ENCODE results near the gene TATDN3.
A peak's percentile ranks its signal among the peaks of the same experiment; 100 is the strongest.

Gene TATDN3

DNA sequence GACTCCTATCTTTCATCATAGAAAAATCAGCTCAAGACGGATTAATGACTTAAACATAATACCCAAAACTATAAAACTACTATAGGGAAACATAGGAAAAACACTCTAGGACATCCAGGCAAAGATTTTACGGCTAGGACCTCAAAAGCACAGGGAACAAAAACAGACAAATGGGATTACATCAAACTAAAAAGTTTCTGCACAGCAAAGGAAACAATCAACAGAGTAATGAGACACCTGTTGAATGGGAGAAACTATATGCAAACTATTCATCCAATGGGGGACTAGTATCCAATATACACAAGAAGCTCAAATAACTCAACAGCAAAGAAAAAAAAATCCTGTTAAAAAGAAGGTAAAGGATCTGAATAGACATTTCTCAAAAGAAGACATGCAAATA lies 18.7 kb upstream of the TATDN3 start (continued):
- TF ChIP-seq, protein P1, sequence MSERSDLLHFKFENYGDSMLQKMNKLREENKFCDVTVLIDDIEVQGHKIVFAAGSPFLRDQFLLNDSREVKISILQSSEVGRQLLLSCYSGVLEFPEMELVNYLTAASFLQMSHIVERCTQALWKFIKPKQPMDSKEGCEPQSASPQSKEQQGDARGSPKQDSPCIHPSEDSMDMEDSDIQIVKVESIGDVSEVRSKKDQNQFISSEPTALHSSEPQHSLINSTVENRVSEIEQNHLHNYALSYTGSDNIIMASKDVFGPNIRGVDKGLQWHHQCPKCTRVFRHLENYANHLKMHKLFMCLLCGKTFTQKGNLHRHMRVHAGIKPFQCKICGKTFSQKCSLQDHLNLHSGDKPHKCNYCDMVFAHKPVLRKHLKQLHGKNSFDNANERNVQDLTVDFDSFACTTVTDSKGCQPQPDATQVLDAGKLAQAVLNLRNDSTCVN (tag by site-specific recombination; optimal IDR thresholded peaks at IDR 0.05) = no peak
- TF ChIP-seq TCF7L2 (IDR thresholded peaks at IDR 0.05; ENCODE audit: borderline replicate concordance, low read depth, low read length) (no peak), SP7 (tag by site-specific recombination; IDR thresholded peaks at IDR 0.05) (no peak), ZNF423 (tag by site-specific recombination; IDR thresholded peaks at IDR 0.05) (no peak)

DNA sequence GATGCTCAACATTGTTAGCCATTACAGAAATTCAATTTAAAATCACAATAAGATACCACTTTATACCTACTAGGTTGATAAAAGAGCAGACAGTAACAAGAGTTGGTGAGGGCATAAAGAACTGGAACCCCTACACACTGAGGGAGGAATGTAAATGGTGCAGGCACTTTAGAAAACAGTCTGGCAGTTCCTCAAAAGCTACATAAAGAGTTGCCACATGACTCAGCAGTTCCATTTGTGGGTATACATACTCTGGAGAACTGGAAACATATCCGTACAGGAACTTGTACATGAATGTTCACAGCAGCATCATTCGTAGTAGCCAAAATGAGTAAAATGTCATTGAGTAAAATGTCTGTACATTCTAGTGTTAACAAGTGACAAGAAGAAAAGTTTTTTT lies 17.1 kb upstream of the TATDN3 start:
- Histone ChIP-seq H3K4me3 (ENCODE audit: low read depth, low read length) (no peak overlapping the region), H3K27ac (ENCODE audit: extremely low read depth, low read depth, low read length) (no peak overlapping the region), H3K36me3 (ENCODE audit: control insufficient read depth in 2 of 2, insufficient read depth in 1 of 2, low read length in 2 of 2) (peaks cover 20 to 33% of the 10 kb centered on the region in 2 experiments), H3K4me1 (ENCODE audit: control insufficient read depth, insufficient read depth, low read length) (no peaks in the 10 kb centered on the region), H3K9me3 (ENCODE audit: control insufficient read depth, insufficient read depth, low read depth, low read length) (no peaks in the 10 kb centered on the region)
- ChIA-PET CTCF (no interaction called here), POLR2A (no interaction called here)
- TF ChIP-seq ZNF211 (tag by site-specific recombination; IDR thresholded peaks at IDR 0.05; ENCODE audit: low read depth) = no peak
- no peak for TF ChIP-seq ZNF416 (tag by site-specific recombination; IDR thresholded peaks at IDR 0.05)
- no peak for TF ChIP-seq REPIN1 (tag by site-specific recombination; IDR thresholded peaks at IDR 0.05; ENCODE audit: low read depth)
- no peak for TF ChIP-seq KLF9 (tag by site-specific recombination; IDR thresholded peaks at IDR 0.05; ENCODE audit: low read depth)
- no peak for TF ChIP-seq ZNF777 (tag by site-specific recombination; IDR thresholded peaks at IDR 0.05; ENCODE audit: borderline replicate concordance)
- TF ChIP-seq ZBTB48 (tag by site-specific recombination; IDR thresholded peaks at IDR 0.05) = no peak
- TF ChIP-seq MYNN (tag by site-specific recombination; IDR thresholded peaks at IDR 0.05; ENCODE audit: borderline replicate concordance) = no peak
- TF ChIP-seq GLIS2 (tag by site-specific recombination; IDR thresholded peaks at IDR 0.05) = no peak
- no peak for TF ChIP-seq YY2 (tag by site-specific recombination; IDR thresholded peaks at IDR 0.05)
- TF ChIP-seq WT1 (tag by site-specific recombination; IDR thresholded peaks at IDR 0.05) = no peak
- no peak for TF ChIP-seq SP2 (tag by site-specific recombination; IDR thresholded peaks at IDR 0.05)
- TF ChIP-seq, protein P2, sequence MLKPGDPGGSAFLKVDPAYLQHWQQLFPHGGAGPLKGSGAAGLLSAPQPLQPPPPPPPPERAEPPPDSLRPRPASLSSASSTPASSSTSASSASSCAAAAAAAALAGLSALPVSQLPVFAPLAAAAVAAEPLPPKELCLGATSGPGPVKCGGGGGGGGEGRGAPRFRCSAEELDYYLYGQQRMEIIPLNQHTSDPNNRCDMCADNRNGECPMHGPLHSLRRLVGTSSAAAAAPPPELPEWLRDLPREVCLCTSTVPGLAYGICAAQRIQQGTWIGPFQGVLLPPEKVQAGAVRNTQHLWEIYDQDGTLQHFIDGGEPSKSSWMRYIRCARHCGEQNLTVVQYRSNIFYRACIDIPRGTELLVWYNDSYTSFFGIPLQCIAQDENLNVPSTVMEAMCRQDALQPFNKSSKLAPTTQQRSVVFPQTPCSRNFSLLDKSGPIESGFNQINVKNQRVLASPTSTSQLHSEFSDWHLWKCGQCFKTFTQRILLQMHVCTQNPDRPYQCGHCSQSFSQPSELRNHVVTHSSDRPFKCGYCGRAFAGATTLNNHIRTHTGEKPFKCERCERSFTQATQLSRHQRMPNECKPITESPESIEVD (tag by site-specific recombination; IDR thresholded peaks at IDR 0.05) = no peak
- no peak for TF ChIP-seq HOXC10 (CRISPR knock-in tag; IDR thresholded peaks at IDR 0.05)
- no peak for TF ChIP-seq ZNF350 (tag by site-specific recombination; IDR thresholded peaks at IDR 0.05)
- no peak for TF ChIP-seq ZNF292 (tag by site-specific recombination; IDR thresholded peaks at IDR 0.05; ENCODE audit: borderline replicate concordance, low read depth)
- TF ChIP-seq ZNF423 (tag by site-specific recombination; IDR thresholded peaks at IDR 0.05) = no peak
- TF ChIP-seq, protein P3, sequence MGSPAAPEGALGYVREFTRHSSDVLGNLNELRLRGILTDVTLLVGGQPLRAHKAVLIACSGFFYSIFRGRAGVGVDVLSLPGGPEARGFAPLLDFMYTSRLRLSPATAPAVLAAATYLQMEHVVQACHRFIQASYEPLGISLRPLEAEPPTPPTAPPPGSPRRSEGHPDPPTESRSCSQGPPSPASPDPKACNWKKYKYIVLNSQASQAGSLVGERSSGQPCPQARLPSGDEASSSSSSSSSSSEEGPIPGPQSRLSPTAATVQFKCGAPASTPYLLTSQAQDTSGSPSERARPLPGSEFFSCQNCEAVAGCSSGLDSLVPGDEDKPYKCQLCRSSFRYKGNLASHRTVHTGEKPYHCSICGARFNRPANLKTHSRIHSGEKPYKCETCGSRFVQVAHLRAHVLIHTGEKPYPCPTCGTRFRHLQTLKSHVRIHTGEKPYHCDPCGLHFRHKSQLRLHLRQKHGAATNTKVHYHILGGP (tag by site-specific recombination; IDR thresholded peaks at IDR 0.05) = no peak
- TF ChIP-seq ZNF214 (tag by site-specific recombination; IDR thresholded peaks at IDR 0.05; ENCODE audit: borderline replicate concordance) = no peak

DNA sequence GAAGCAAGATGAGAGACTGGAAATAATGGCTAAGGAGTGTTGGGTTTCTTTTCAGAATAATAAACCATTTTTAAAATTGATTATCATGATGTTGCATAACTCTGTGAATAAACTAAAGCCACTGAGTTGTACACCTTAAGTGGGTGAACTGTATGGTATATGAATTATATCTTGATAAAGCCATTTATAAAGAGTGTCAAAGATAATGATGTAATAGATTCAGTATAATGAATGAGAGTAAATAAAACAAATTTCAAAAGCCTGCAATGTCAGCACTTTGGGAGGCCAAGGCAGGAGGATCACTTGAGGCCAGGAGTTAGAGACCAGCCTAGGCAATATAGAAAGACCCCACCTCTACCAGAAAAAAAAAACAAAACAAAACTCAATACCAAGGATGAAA lies 16.5 kb upstream of the TATDN3 start:
- H3K9me3 ChIP-seq (ENCODE audit: control insufficient read depth, insufficient read depth, low read depth, low read length) = no peaks in the 10 kb centered on the region
- TF ChIP-seq, protein P4, sequence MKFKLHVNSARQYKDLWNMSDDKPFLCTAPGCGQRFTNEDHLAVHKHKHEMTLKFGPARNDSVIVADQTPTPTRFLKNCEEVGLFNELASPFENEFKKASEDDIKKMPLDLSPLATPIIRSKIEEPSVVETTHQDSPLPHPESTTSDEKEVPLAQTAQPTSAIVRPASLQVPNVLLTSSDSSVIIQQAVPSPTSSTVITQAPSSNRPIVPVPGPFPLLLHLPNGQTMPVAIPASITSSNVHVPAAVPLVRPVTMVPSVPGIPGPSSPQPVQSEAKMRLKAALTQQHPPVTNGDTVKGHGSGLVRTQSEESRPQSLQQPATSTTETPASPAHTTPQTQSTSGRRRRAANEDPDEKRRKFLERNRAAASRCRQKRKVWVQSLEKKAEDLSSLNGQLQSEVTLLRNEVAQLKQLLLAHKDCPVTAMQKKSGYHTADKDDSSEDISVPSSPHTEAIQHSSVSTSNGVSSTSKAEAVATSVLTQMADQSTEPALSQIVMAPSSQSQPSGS (tag by site-specific recombination; IDR thresholded peaks at IDR 0.05; ENCODE audit: low read depth) = 0 out of 2 replicates have a peak, but pooled peaks have one; percentile 29
- no peak for TF ChIP-seq ZFP37 (tag by site-specific recombination; IDR thresholded peaks at IDR 0.05)
- peaks cover 20 to 33% of the 10 kb centered on the region in 2 experiments for H3K36me3 ChIP-seq (ENCODE audit: control insufficient read depth in 2 of 2, insufficient read depth in 1 of 2, low read length in 2 of 2)
- ChIA-PET POLR2A (no interaction called here), CTCF (interaction anchor here (1.0 to 2.9 kb wide), 2 partner anchors 110 to 318 kb away, joined by 4 to 18 read pairs; no protein-coding TSS in a partner anchor)
- H3K27ac ChIP-seq (ENCODE audit: extremely low read depth, low read depth, low read length) = no peak overlapping the region
- H3K4me3 ChIP-seq (ENCODE audit: low read depth, low read length) = no peak overlapping the region
- H3K4me1 ChIP-seq (ENCODE audit: control insufficient read depth, insufficient read depth, low read length) = no peaks in the 10 kb centered on the region

Measured in HEK293 (cell line).